Mesothelial cell of epicardium (in vitro differentiated cells): ENCODE data around the gene ARID3C. TPM values are rescaled to one million over a fixed set of nuclear protein-coding genes. Genes with fewer than 3 reads are reported as not detected.
A peak's percentile ranks its signal among the peaks of the same experiment; 100 is the strongest.

Experiments used
- DNase-seq, 2 experiments: peaks; one replicate each; pipeline ENCODE4 v3.0.0; 2021; ENCODE audit warnings: low spot score in 2 of 2; ENCODE audit not compliant: unreplicated experiment in 2 of 2
- H3K27ac Mint-ChIP-seq: 2 replicates; pipeline ENCODE4 v1.8.0; 2021; ENCODE audit warnings: mixed read lengths
- H3K27me3 Mint-ChIP-seq: 2 replicates; pipeline ENCODE4 v1.8.0; 2021; ENCODE audit warnings: low read depth, mixed read lengths
- H3K36me3 Mint-ChIP-seq: 2 replicates; pipeline ENCODE4 v1.8.0; 2021; ENCODE audit warnings: mixed read lengths
- H3K4me1 Mint-ChIP-seq: 2 replicates; pipeline ENCODE4 v1.8.0; 2021; ENCODE audit warnings: mixed read lengths
- H3K4me3 Mint-ChIP-seq: 2 replicates; pipeline ENCODE4 v1.8.0; 2021; ENCODE audit warnings: mild to moderate bottlenecking, moderate library complexity, mixed read lengths
- H3K9me3 Mint-ChIP-seq: 2 replicates; pipeline ENCODE4 v1.8.0; 2021; ENCODE audit warnings: mixed read lengths
- total RNA-seq: library from RNA; stranded (reverse); gene quantifications from 3 replicates; pipeline ENCODE4 v1.2.1, GENCODE V29; 2021
- TF ChIP-seq, protein P1 (sequence below): fragments of 200-600 bp; sonication (generic); IDR thresholded peaks from one replicate; pipeline ENCODE4 v1.5.0; 2021; ENCODE audit warnings: antibody characterized with exemption; ENCODE audit not compliant: unreplicated experiment

The ARID3C gene
- total RNA-seq, 1 donor from 2014 or later: 0.80 TPM

- no peak for DNase-seq
- Mint-ChIP-seq H3K36me3 (no peaks in the 10 kb centered on the region), H3K27ac (no peak overlapping the region), H3K27me3 (peaks cover 68% of the 10 kb centered on the region), H3K9me3 (no peaks in the 10 kb centered on the region), H3K4me1 (peaks cover 20% of the 10 kb centered on the region), H3K4me3 (no peak overlapping the region)
- TF ChIP-seq, protein P1, sequence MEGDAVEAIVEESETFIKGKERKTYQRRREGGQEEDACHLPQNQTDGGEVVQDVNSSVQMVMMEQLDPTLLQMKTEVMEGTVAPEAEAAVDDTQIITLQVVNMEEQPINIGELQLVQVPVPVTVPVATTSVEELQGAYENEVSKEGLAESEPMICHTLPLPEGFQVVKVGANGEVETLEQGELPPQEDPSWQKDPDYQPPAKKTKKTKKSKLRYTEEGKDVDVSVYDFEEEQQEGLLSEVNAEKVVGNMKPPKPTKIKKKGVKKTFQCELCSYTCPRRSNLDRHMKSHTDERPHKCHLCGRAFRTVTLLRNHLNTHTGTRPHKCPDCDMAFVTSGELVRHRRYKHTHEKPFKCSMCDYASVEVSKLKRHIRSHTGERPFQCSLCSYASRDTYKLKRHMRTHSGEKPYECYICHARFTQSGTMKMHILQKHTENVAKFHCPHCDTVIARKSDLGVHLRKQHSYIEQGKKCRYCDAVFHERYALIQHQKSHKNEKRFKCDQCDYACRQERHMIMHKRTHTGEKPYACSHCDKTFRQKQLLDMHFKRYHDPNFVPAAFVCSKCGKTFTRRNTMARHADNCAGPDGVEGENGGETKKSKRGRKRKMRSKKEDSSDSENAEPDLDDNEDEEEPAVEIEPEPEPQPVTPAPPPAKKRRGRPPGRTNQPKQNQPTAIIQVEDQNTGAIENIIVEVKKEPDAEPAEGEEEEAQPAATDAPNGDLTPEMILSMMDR: no peak
Observed at GRCh38 chr9:34623374-34624235, 5.3 kb downstream of the ARID3C start.

DNA sequence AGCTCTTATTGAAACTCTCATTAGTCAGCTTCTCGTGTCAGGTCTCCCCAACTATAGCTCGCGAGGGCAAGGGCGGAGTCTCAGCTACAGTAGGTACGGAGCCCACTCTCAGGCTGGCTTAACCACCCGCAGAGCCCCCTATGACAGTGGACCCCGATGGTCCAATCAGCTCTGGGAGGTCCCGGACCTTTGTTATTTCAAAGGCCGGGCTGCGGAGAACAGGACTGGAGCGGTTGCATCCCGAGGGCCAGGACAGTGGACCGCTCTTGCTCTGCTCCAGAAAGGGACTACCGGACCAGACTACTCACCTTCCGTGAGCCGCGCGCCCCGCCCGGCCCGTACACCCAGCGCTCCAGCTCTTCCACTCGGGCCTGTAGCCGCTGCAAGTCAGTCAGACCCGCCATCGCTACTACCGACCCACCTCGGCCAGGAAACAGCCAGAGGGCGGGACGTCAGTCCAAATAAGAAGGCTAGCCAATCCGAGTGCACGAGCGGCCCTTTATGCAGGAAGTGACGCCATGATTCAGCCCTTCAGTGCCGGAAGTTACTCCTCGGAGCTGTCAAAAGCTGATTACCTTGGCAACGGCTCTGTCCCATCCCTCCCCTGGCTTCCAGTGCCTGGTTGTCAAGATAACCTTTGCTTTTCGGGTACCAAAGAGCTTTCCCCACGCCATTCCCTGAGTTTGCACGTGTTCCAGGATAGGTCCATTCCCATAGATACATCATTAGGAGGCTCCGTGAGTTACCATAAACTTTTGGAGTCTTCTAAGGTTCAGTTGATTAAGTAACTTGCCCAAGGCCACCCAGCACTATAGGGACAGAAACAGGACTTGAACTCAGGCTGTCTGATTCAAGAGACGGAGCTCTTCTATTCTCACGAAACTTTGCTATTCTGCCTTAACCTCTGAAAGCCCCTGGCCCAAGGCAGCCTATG, 8.5 kb downstream of the ARID3C start, which contains the start of gene DCTN3:
Gene DCTN3 (minus strand): TSS at position 435 of the 934 bp plus-strand sequence. CDS start 31 bp downstream, at position 404.
- peak within 1 kb of the TSS; percentile 89 for H3K4me3 Mint-ChIP-seq
- peaks cover 35% of the 10 kb centered on the region for H3K27me3 Mint-ChIP-seq
- peaks cover 14% of the 10 kb centered on the region for H3K4me1 Mint-ChIP-seq
- TF ChIP-seq, protein P1: no peak
- H3K27ac Mint-ChIP-seq: peak within 1 kb of the TSS; percentile 78
- peaks cover 8% of the 10 kb centered on the region for H3K36me3 Mint-ChIP-seq
- no peaks in the 10 kb centered on the region for H3K9me3 Mint-ChIP-seq
- peak; percentile 76 to 82 for DNase-seq

GRCh38 chr9:34615132-34615531, 13.7 kb downstream of the ARID3C start:
- peaks cover 35% of the 10 kb centered on the region for H3K4me1 Mint-ChIP-seq
- H3K4me3 Mint-ChIP-seq: no peak overlapping the region
- no peaks in the 10 kb centered on the region for H3K27me3 Mint-ChIP-seq
- H3K9me3 Mint-ChIP-seq: no peaks in the 10 kb centered on the region
- H3K27ac Mint-ChIP-seq: no peak overlapping the region
- peaks cover 11% of the 10 kb centered on the region for H3K36me3 Mint-ChIP-seq
- TF ChIP-seq, protein P1: no peak
- DNase-seq: no peak

GRCh38 chr9:34612788-34613390, 16.0 kb downstream of the ARID3C start:
- H3K36me3 Mint-ChIP-seq: peaks cover 11% of the 10 kb centered on the region
- TF ChIP-seq, protein P1: peak; percentile 76
- no peaks in the 10 kb centered on the region for H3K27me3 Mint-ChIP-seq
- peak overlapping the region; percentile 75 for H3K4me3 Mint-ChIP-seq
- H3K27ac Mint-ChIP-seq: peak overlapping the region; percentile 90
- peak in 1 of 2 experiments; percentile 75 for DNase-seq
- no peaks in the 10 kb centered on the region for H3K9me3 Mint-ChIP-seq
- H3K4me1 Mint-ChIP-seq: peaks cover 25% of the 10 kb centered on the region
